Measurements from ENCODE around the gene CEP131.

Gene CEP131

DNA sequence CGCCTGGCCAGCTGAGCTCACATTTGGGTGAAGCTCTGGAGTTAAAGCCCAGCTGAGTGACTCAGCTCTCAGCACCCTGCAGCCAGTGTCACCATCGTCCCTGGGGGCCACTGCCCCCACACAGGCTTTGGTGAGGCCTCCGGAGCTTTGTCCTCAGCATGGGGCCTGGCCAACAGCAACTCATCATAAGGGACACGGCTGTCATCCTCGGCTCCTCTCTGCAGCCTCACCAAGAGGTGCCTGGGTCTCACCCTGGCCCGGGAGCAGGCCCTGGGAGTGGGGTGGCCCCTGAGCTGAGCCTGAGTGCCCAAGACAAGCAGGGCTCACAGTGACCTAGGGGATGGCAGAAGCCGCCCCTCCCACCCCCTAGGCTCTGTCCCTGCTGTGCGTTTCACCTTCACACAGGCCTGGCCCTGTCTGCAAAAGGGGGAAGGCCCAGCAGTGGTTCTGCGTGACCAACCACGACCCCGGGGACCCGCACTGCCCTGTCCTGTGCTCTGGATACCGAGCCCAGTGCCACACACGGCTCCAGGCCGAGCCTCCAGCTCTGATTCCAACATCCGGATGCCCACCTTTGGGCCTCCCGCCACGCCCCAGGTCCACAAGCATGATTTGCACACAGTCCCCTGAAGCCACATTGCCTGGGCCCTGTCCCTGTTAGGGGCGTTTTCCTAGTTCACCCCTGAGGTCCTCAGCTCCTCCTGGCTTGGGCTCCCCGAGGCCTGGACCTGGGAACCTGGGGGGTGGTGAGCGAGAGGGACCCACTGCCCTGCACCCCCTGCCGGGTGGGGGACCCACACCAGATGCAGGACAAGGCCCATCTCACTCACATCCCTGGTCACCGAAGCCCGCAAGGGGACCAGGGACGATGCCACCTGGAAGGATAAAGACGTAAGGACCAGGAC is 34.9 kb downstream of the CEP131 start:
- no peak for DNase-seq (ENCODE audit: low read depth in 2 of 2)

DNA sequence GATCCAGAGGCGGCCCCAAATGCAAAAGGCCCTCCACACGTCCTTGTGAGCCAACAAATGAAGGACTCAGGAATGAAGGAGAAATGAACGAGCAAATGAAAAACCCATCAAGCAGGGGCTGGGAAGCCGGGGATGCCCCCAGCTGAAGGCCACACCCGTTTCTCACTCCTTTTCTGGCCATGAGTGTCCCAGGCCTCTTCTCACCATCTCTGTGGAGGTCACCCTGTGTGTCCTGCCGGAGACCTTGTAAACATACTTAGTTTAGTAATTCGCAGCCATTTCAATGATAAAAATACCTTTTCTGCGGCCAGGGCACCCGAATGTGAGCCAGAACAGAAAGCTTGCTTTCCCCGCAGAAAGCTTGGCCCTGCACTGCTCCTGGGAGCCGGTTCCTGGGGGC is 35.6 kb downstream of the CEP131 start:
- DNase-seq (ENCODE audit: low read depth in 2 of 2), result no peak

DNA sequence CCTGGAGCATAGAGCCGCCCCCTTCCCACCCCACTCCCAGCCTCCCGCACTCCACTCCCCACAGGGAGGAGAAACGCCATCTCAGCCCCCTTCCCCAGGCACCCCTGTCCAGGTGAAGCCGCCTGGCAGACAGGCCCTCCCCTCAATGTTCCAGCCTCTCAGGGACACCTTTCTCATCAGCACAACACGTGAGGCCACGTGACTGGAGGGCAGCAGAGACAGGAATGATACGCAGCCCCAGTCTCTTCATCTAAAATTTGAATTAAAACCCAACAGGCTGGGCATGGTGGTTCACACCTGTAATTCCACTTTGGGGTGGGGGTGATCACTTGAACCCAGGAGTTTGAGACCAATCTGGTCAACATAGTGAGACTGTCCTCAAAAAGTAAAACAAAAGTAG is 36.6 kb downstream of the CEP131 start:
- no peak for DNase-seq (ENCODE audit: low read depth in 2 of 2)

DNA sequence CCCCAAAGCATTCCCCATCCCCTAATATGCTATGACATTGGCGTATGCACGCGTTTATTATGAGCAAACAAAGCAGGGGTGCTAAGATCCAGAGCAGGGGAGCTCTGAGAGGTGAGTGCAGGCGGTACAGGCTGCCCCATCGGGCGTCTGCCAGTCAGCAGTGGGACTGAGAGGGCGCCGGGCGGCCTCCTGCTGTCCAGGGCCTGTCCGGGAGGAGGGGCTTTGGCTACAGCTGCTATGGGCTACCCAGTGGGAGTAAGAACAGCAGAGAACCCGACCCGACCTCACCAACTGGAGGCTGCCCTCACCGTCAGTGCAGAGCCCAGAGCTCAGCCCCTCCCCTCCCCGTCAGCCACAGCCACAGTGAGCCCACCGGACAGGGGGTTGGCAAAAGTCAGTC is 38.2 kb downstream of the CEP131 start:
- no peak for DNase-seq (ENCODE audit: low read depth in 2 of 2)

DNA sequence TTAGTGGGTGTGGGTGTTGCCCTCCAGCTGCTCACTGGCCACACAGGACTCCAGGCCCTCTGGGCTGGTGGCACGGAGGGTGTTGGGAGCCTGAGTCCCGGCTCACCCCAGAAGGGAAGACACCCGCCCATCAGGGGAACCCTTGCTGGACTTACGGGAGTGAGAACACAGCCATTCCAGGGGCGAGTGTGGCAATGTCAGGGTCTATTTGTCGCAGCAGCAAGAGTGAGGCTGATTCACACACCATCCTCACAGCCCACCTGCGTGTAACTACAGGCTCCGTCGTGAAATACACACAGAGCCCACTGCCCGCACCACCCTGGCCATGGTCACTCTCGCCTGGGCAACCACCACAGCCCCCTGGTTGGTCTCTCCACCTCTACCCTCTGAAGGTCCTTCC is 39.0 kb downstream of the CEP131 start:
- no peak for DNase-seq (ENCODE audit: low read depth in 2 of 2)

DNA sequence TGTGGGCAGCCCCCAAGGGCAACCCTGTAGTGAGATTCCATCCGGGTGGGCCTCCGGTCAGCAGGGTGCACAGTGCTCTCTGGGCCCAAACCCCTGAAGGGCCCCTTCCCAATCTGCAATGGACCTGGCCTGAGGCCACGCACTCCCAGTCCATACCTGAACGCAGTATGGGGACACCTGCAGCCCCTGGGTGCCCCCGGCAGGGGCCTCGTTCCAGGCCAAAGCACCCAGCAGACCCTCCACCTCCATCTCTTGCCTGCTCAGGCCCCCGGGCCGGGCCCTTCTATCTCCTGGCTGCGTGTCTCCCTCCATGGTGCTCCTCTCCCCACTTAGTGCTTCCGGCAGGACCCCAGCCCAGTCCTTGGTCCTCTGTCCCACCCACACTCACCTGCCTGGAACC is 39.4 kb downstream of the CEP131 start:
- DNase-seq (ENCODE audit: low read depth in 2 of 2), result no peak

DNA sequence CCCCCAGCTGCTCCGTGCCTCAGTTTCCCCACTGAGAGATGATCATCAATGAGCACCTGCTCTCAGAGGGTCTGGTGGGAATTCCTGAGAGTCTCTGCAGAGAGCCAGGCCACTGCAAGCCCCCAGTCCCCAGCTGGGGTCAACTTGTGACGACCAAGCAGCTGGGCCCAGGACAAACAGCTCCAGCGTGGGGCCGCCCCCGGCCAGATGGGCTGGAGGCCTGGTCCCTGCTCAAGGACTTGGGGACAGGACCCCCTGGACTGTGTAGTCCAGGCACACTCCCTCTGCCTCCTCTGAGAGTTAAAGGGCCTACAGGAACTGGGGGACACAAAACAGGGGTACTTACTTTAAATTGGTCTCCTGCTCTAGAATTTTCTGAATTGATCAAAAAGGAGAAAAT is 40.2 kb downstream of the CEP131 start:
- no peak for DNase-seq (ENCODE audit: low read depth in 2 of 2)

DNA sequence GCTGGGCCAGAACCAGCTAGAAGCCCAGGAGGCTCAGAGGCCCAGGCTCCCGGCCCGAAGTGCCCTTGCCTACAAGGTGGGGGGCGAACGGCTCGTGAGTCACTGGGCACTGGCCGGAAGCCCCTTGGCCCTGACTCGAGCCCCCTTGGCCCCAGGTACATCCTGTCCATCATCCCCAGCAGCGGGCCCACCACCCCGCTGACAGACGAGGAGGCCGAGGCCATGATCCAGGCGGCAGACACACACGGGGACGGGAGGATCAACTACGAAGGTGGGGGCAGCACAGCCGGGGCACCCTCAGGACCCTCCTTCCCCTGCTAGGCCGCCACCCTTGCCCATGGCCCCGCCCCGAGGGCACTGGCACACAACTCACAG is 41.0 kb downstream of the CEP131 start:
- DNase-seq (ENCODE audit: low read depth in 2 of 2), result no peak

DNA sequence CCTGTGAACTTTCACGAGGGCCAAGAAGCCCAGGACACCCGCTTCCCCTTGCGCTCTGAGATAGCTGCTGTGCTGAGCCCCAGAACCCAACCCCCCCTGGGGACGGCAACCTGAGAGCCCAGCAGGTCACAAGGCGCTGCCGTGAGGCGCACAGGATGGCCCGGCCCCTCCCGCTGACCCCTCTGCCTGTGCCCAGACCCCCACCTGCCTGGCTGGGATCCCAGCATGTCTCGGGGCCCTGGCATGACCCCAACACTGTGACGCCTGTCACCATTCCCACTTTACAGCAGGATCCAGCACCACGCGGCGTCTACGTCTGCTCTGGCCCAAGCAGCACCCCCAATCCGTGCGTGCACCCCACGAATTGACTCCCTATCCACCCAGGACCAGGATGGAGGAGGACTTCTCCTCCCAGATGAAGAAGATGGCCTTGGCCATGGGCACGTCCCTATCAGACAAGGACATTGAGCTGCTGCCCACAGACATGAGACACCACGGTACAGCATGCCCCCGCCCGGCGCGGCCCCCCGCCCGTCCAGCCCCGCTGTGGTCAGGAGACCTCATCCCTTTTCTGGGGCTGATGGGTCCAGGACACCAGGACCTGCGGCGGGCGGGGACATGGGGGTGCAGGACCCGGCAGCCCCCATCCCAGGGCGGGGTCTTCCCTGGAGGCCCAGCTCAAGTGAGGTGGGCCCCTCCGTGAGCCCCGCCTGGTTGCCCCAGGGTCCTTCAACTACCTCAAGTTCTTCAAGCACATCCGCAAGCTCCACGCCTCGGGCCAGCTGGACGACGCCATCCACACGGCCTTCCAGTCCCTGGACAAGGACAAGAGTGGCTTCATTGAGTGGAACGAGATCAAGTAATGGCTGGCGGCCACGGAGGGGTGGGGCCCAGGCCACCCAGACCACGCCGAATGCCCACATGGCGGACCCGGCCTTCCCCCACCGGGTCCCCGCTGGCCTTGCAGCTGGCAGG is 41.6 kb downstream of the CEP131 start:
- no peak for DNase-seq (ENCODE audit: low read depth in 2 of 2)

DNA sequence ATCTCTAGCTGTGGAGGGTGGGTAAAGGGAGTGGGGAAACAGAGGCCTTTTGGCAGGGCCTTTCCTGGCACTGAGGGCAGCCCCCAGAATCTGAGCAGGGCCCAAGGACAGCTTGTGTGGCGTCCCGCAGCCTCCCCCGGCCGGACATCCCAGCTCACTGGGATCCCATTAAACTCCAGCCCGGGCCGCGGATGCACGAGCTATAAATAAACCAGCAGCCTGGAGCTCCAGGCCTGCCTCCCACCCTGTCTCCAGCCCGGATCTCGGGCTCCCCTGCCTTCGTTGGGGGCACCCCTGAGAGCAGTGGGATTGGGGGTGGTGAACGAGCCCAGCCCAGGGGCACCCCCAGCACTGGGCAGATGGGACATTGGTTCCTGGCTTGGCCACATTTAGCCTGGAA is 42.9 kb downstream of the CEP131 start:
- DNase-seq (ENCODE audit: low read depth in 2 of 2), result no peak

DNA sequence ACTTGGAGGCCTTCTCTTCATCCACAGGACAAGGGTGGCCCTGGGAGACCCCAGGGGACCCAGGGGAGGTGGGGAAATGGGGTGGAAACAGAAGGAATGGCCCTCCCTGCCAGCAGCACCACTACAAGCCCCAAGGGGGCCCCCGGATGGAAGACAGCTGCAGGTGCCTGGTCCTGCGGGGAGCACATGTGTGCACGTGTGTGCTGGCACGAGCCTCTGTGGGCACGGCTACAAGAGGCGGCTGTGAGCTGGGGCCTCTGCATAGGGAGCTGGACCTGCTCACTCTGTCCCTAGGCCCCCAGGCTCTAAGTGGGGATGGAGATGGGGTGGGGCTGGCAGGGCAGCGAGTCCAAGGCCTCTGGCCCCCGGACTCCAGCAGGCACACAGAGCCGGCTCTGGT is 43.5 kb downstream of the CEP131 start:
- no peak for DNase-seq (ENCODE audit: low read depth in 2 of 2)

DNA sequence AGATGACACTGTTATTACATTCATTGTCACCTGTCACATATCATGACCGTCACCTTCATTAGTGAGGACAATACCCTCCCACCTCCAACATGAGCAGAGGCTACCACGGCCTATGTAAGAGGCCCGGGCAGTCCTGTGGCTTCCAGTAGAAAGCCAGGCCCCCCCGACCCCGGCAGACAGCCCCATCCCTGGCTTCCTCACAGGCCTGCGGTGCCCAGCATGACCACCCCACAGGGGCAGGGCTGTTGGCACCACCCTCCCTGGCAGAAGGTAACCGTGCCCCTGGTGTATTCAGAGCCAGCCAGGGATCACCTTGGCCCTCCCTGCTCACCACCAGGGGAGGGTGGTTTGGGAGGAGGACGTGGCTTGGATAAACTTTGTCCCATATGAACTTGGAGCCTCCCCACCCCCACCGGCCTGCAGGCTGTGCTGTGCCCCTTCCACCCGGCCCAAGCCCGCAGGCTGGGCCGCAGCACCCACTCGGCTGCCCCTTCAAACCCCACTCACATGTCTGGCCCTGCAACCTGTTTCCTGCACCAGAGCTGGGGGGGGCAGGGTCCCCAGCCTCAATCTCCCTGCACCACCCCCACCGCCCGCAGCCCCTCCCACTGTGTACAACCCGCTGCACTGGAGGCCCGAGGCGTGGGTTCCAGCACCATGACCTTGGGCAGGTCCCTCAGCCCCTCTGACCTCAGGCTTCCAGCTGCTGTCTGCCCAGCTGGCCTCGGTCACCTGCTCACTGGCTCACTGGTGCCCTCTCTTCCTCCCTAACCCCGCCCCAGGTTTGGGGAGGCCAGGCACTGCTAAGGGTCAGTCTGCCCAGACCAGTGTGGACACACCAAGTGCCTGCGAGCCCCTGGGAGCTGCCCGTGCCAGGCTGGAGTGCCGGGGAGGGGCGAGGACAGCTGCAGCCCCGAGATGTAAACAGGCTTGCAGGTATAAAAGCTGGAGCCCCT is 44.4 kb downstream of the CEP131 start:
- DNase-seq (ENCODE audit: low read depth in 2 of 2), result no peak

DNA sequence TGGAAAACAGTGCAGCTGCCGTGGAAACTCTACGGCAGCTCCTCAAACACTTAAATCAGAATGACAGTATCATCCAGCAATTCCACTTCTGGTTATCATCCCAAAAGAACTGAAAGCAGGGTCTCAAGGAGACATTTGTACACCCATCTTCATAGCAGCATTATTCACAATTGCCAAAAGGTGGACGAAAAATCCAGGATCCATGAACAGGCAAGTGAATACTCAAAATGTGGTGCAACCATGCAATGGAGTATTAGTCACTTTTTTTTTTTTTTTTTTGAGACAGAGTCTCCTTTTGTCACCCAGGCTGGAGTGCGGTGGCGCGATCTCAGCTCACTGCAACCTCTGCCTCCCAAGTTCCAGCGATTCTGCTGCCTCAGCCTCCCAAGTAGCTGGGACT is 46.1 kb downstream of the CEP131 start:
- DNase-seq (ENCODE audit: low read depth in 2 of 2), result no peak

DNA sequence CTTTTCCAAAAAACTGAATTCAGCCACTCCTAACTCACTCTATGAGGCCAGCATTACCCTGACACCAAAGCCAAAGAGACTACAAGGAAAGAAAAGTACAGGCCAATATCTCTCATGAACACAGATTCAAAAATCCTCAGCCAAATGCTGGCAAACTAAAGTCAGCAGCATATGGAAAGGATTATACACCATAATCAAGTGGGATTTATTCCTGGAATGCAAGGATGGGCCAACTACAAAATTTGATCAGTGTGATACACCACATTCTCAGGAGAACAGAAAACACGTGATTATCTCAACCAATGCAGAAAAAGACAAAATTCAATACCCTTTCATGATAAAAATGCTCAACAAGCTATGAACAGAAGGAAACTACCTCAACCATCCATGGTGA is 49.0 kb downstream of the CEP131 start:
- no peak for DNase-seq (ENCODE audit: low read depth in 2 of 2)

DNA sequence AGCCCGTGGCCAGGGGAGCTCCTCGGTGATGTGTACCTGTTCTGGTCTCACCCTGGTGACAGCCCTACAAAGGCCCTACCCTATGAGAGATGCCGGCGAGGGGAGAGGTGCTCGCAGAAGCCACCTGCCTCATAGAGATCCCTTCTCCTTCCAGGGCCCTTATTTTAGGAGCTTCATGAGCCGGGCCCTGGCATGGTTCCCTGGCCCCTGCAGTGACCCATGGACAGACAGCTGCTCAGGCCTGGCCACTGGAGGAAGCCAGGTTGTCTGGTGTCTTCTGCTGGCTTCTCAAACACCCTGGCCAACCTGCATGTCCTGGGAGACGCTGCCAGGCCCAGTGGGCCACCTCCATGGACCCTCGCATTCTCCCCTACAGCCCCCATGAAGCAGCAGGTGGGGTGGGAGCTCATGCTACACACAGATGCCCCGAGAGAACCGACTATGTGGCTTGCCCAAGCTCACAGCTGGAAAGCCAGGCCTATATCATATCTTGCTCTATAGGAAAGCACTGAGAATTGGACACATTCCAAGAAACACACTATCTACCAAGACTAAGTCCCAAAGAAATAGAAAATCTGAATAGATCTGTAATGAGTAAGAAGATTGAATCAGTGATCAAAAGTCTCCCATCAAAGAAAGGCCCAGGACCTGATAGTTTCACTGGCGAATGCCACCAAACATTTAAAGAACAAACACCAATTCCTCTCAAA is 49.6 kb downstream of the CEP131 start:
- DNase-seq (ENCODE audit: low read depth in 2 of 2), result no peak

DNA sequence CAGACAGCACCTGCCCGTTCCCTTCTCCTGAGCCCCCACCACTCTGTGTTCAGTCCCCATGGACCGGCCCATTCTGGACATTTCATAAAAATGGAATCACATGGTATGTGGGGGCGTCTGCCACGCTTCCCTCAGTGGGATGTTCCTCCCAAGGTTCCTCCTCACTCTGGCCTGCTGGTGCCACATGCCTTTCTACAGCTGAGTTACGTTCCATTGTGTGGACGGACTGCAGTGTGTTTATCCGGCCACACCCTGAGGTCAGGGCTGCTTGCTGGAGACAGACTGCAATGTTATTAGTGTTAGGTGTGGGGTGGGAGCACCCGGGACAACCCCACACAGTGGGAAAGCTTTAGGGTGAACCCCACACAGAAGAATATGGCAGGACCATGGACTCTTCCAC is 50.8 kb downstream of the CEP131 start:
- no peak for DNase-seq (ENCODE audit: low read depth in 2 of 2)

DNA sequence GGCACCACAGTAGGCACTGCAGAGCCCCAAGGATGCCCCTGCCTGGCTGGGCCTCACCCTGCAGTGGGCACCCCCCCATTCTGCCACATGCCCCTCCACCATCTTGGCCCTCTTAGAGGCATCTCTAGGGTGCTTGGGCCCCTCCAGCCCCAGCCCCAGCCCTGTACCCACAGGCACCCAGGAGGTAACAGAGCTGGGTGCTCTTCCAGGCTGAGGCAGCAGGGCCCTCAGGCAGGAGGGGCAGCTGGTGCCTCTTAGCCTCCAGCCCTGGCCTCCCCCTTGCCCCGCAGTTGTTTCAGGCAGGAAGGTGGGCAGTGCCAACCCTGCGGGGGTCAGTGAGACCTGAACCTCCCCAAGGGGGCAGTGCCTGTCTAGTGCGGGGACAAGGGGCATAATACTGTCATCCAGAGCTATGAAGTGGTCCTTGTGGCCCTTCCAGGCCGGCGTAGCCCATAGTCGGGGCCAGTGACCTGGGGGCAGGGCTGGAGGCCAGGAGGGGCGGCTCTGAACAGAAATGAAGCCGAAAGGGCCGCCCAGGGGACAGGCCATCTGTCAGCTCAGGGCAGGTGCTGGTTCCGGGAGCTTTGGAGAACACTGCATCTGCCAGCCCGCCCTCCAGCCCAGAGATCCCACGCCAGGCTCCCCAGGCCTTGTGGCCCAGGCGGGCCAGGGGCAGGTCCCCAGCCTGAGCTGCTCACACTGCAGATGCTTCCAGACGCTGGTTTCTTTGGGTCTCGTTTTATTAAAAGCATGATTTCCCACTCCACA is 51.9 kb downstream of the CEP131 start:
- no peak for DNase-seq (ENCODE audit: low read depth in 2 of 2)

DNA sequence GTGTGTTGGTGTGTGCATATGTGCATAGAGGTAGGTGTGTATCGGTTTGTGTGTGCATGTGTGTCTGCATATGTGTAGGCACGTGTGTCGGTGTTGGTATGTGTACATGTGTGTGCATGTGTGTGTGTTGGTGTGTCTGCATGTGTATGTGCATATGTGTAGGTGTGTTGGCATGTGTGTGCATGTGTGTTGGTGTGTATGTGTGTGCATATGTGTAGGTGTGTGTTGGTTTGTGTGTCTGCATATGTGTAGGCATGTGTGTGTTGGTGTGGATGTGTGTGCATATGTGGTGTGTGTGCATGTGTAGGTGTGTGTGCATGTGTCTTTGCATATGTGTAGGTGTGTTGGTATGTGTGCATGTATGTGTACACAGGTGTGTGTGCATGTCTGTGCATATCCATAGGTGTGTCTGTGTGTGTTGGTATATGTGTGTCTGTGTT is 52.9 kb downstream of the CEP131 start:
- DNase-seq (ENCODE audit: low read depth in 2 of 2), result no peak

DNA sequence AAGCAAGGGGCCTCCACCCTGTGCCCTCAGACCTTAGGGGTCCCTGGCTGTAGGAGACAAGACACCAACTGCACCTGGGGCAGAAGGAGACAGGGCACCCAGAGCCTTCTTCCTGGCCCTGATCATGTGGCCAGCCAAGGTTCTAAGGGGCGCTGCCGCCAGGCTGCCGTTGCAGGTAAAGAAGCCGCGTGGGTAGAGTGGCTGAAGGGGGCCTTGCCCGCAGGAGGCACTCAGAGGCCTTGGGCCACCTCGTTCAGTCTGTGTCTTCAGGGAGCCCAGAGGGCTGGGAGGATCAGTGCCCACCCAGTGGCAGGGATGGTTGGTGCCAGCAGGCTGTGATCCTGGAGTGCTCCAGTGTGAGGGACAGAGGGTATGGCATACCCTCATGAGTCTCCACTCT is 55.1 kb downstream of the CEP131 start:
- no peak for DNase-seq (ENCODE audit: low read depth in 2 of 2)

DNA sequence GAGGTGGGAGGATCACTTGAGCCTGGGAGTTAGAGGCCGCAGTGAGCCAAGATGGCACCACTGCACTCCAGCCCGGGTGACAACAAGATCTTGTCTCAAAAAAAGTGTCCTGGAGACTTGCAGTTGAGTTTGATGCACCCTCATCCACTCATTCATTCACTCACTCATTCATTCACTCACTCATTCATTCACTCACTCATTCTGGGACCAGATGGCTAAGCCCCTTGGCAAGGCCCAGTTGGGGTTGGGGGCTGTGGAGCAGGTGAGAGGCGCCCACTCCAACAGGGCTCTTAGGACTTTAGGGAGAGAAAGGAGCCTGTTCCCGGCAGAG is 55.6 kb downstream of the CEP131 start:
- DNase-seq (ENCODE audit: low read depth in 2 of 2), result no peak

Data from stimulated activated CD4-positive, alpha-beta T cell treated with anti-CD3 and anti-CD28 coated beads, Interleukin-15, amount 100 ng/mL, for 48 hours (primary cell).